KOPT-K1 (cell line): ENCODE measurements around the gene SAP30L.

Source experiments
- H3K27ac ChIP-seq: fragments of 200-600 bp; sonication (generic); 2 replicates; pipeline ENCODE4 v1.5.1; 2016; ENCODE audit warnings: antibody characterized with exemption, mild to moderate bottlenecking, low read depth, low read length; ENCODE audit not compliant: poor library complexity, severe bottlenecking
- H3K36me3 ChIP-seq: fragments of 200-600 bp; sonication (generic); 2 replicates; pipeline ENCODE4 v1.5.1; 2017; ENCODE audit warnings: antibody characterized with exemption, mild to moderate bottlenecking, low read length, moderate library complexity; ENCODE audit not compliant: insufficient read depth
- H3K9me3 ChIP-seq: fragments of 200-600 bp; sonication (generic); 2 replicates; pipeline ENCODE4 v1.5.1; 2017; ENCODE audit warnings: antibody characterized with exemption, low read length, mild to moderate bottlenecking; ENCODE audit not compliant: insufficient read depth, poor library complexity, severe bottlenecking

SAP30L gene

DNA sequence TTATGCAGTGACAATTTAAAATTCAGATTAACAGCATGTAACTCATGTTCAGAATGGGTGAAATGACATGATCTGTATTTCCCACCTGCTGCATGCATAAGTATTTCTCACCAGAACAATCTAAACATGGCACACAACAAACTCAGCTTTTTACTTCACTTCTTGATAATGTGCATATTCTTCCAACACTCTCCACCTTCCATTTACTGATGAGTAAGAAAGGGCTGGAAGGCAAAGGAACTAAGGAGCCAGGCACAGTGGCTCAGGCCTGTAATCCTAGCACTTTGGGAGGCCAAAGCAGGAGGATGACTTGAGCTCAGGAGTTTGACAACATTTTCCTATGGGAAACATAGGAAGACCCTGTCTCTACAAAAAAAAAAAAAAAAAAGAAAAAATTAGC, 35.8 kb upstream of the SAP30L start:
- H3K27ac ChIP-seq = no peak overlapping the region
- H3K36me3 ChIP-seq = no peaks in the 10 kb centered on the region
- no peaks in the 10 kb centered on the region for H3K9me3 ChIP-seq

DNA sequence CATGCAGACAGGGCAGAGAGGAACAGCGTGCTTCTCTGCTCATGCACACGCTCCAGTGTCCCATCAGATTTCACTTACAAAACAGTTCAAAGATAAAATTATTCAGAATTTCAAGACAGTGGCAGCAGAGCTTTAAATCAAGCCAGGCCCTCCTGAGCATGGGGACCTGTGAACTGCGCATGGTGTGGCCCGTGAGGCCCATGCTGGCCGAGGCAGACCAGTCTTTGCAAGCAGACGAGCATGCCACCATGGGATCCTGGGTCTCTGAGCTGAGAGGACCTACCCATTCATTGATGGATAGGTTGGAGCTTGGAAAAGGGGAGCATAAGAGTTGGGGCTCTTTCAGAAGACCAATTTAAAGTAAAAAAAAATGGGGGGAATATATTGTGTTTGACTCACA, 35.0 kb upstream of the SAP30L start:
- Histone ChIP-seq H3K27ac (no peak overlapping the region), H3K36me3 (no peaks in the 10 kb centered on the region), H3K9me3 (no peaks in the 10 kb centered on the region)

GRCh38 chr5:154411338-154411737, 34.5 kb upstream of the SAP30L start:
- H3K27ac ChIP-seq = no peak overlapping the region
- H3K36me3 ChIP-seq = no peaks in the 10 kb centered on the region
- H3K9me3 ChIP-seq = no peaks in the 10 kb centered on the region

- Histone ChIP-seq H3K9me3 (no peaks in the 10 kb centered on the region), H3K36me3 (no peaks in the 10 kb centered on the region), H3K27ac (no peak overlapping the region)
These were observed 33.5 kb upstream of the SAP30L start for GRCh38 chr5:154412316-154412715.

GRCh38 chr5:154412925-154413324, 32.9 kb upstream of the SAP30L start:
- Histone ChIP-seq H3K9me3 (no peaks in the 10 kb centered on the region), H3K36me3 (no peaks in the 10 kb centered on the region), H3K27ac (no peak overlapping the region)

GRCh38 chr5:154415114-154415513, 30.7 kb upstream of the SAP30L start:
- Histone ChIP-seq H3K27ac (no peak overlapping the region), H3K9me3 (no peaks in the 10 kb centered on the region), H3K36me3 (peaks cover 13% of the 10 kb centered on the region; the same call in 1 of the 2 replicates)

DNA sequence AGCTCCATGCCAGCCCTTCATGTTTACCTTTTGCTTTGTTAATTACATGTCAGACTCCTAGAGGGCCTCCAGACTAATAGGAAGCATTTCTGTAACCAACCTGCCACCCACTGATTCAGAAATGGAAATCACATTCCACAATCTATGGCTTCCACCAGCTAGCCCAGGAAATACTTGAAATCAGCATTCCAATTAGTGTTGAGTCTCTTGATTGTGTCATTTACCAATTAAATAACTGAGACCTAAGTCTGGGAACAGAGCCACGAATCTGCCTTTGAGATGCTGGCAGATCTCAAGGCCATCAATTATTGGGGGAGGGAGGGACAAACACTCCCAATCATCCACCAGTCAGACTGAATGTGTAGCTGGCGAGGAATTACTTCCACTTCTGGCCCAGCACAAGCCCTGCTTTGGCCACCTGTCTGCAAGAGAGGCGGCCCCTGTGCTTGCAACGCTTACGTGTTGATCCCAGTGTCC, 27.4 kb upstream of the SAP30L start:
- no peak overlapping the region for H3K27ac ChIP-seq
- no peaks in the 10 kb centered on the region for H3K9me3 ChIP-seq
- H3K36me3 ChIP-seq = peaks cover 22% of the 10 kb centered on the region; the same call in 1 of the 2 replicates

GRCh38 chr5:154419236-154419635, 26.6 kb upstream of the SAP30L start:
- Histone ChIP-seq H3K9me3 (no peaks in the 10 kb centered on the region), H3K27ac (no peak overlapping the region), H3K36me3 (peaks cover 22% of the 10 kb centered on the region; the same call in 1 of the 2 replicates)

- Histone ChIP-seq H3K9me3 (no peaks in the 10 kb centered on the region), H3K36me3 (peaks cover 22% of the 10 kb centered on the region; the same call in 1 of the 2 replicates)
These were observed 23.9 kb upstream of the SAP30L start for GRCh38 chr5:154421868-154422267.

GRCh38 chr5:154422298-154422697, 23.5 kb upstream of the SAP30L start:
- Histone ChIP-seq H3K9me3 (no peaks in the 10 kb centered on the region), H3K36me3 (peaks cover 22% of the 10 kb centered on the region; the same call in 1 of the 2 replicates), H3K27ac (no peak overlapping the region)

More at GRCh38 chr5:154421868-154422267, 23.9 kb upstream of the SAP30L start:
- no peak overlapping the region for H3K27ac ChIP-seq

- Histone ChIP-seq H3K36me3 (no peaks in the 10 kb centered on the region), H3K9me3 (no peaks in the 10 kb centered on the region), H3K27ac (no peak overlapping the region)
These were observed 17.6 kb upstream of the SAP30L start for GRCh38 chr5:154428208-154428607.

- no peaks in the 10 kb centered on the region for H3K9me3 ChIP-seq
- H3K27ac ChIP-seq = no peak overlapping the region
- peaks cover 3% of the 10 kb centered on the region; the same call in 1 of the 2 replicates for H3K36me3 ChIP-seq
These were observed 16.5 kb upstream of the SAP30L start for GRCh38 chr5:154429341-154429740.

- H3K9me3 ChIP-seq = no peaks in the 10 kb centered on the region
- H3K36me3 ChIP-seq = peaks cover 13% of the 10 kb centered on the region; the same call in 1 of the 2 replicates
These were observed 15.3 kb upstream of the SAP30L start for GRCh38 chr5:154430466-154430865.

DNA sequence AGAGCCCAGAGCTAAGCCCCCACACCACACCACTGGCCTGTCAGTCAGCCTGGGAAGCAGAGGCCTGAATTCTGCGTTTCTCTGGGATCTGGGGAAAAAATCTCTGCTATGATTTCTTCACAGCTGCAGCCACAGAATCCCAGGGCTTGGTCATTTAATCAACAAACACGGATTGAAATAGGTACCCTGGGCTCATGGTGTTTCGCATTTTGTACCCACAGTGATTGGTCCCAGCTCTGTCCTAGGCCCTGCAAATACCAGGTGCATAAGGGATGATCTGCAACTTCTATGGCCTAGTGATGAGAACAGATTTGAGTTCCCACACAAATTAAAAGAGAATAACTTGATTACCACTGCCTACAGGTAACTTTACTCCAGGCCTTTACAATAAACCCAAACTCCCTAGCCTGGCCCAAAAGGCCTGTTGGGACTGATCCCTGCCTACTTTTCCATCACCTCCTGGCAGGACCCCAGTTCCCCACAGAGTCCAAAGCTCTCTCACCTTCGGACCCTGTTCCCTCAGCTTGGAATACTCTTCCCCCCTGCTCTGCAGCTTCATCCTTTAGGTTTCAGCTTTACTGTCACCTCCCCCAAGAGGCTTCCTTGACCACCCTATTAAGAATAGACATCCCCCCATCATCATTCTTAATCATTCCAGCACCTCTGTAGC, 14.7 kb upstream of the SAP30L start:
- peaks cover 18% of the 10 kb centered on the region for H3K36me3 ChIP-seq
- no peak overlapping the region for H3K27ac ChIP-seq
- no peaks in the 10 kb centered on the region for H3K9me3 ChIP-seq

More at GRCh38 chr5:154430466-154430865, 15.3 kb upstream of the SAP30L start:
- H3K27ac ChIP-seq = no peak overlapping the region

DNA sequence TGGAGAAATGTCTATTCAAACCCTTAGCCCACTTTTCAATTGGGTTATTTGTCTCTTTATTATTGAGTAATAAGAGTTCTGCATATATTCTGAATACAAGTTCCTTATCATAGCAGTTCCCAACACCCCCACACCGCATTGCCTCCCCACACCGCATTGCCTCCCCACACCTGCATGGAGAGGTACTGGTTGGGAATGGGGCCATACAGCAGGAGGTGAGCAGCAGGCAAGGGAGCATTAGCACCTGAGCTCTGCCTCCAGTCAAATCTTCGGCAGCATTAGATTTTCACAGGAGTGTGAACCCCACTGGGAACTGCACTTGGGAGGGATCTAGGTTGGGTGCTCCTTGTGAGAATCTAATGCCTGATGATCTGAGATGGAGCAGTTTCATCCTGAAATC, 10.6 kb upstream of the SAP30L start:
- Histone ChIP-seq H3K27ac (no peak overlapping the region), H3K36me3 (peaks cover 56% of the 10 kb centered on the region), H3K9me3 (no peaks in the 10 kb centered on the region)
